NCI-H2081 (cell line): ENCODE results near the gene IMP4.
"Not testable (repeated sequence)": the region's sequence is repeated elsewhere in the genome, so short reads cannot be mapped to it uniquely, and the experiment has no call there.

Experiments
- DNase-seq, 2 experiments: peaks; one replicate each; lab custom pipeline; 2025; lab: John Stamatoyannopoulos, UW

IMP4 gene, protein sequence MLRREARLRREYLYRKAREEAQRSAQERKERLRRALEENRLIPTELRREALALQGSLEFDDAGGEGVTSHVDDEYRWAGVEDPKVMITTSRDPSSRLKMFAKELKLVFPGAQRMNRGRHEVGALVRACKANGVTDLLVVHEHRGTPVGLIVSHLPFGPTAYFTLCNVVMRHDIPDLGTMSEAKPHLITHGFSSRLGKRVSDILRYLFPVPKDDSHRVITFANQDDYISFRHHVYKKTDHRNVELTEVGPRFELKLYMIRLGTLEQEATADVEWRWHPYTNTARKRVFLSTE

GRCh38 chr2:130342533-130343275 is at the start of gene IMP4:
IMP4 (plus strand) TSS chr2:130342897; CDS start chr2:130342933, 36 bp downstream.
- peak; percentile 98 to 99 for DNase-seq

GRCh38 chr2:130300258-130300969 is 42.3 kb upstream of the IMP4 start:
- DNase-seq = no peak

DNA sequence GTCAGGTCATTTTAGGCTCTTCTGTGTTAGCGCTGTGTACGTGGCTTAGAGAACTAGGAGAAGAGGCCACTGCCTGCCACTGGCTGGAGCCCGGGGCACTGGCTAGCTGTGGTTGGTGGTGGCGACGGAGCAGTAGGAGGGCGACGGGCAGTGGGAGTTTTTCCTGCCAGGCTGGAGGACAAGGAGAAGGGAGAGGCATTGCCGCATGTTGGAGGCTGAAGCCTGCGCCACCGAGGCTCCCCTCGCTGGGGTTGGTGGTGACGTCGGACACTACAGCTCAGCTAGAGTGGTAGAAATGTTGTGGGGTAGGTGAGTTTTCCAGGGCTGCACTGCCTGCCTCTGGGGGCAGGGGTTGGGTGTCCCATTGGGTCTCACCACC is 41.7 kb upstream of the IMP4 start:
- no peak for DNase-seq

DNA sequence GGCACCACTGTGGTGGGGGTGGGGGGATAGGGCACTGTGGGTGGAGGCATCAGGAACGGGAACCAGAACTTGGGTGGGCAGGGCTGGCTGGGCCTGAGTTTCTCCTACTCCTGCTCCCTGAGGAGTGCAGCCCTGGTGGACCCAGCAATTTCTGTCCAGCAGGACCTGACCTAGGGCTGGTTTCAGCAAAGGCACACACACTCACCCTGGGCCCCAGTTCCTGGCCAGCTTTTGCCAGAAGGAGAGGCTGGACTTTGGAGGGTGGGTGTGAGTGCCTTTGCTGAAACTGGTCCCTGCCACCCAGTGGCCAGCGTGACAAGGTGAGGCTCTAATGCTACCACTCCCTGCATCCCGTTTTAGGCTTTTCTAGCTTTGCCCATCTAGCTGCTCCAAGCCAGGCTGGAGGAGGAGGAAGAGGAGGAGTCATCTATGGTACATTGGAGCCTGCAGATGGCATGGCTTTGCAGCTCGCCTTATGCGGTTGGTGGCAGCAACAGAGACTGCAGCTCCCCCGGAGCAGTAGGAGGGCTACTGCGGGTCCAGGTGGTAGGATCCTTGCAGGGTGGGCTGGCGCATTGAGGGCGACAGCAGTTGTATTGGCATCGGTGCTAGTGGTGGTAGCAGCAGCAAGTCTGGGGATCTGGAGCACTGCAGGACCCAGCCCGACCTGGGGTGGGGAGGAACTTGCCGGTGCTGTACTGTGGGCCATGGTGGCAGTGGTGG is 40.4 kb upstream of the IMP4 start:
- DNase-seq = no peak

DNA sequence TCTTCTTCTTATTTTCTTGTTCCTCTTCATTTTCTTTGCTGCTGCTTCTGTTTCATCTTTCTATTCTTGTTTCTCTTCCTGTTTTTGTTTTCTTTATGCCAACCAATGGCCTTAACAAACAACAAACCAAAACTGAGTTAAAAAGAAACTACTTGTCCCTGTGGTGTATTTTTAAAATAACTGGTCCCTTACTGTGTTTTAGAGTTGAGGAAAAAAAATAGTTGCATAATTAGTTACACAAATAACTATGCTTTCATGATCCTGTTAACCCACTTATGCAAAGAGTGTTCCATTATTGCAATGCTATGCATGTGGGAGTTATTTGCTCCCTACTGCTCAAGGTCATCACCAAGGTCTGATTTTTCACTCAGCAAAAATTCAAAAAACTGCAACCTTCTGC is 39.5 kb upstream of the IMP4 start:
- no peak for DNase-seq

DNA sequence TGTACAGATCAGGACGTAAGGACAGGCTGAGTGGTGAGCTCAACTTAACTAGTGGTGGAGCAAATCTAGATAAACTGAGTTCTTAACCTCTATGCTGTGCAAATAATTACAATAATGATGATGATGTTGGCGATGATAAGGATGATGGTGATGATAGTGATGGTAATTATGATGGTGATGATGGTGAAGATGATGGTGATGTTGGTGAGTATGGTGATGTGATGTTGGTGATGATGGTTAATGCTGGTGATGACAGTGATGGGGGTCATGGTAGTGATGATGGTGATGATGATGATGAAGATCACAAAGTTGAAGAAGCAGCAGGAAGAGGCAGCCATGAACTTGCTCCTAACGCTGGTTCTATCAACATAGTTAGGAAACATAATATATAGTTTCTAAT is 38.0 kb upstream of the IMP4 start:
- no peak for DNase-seq

GRCh38 chr2:130307850-130308249 is 34.8 kb upstream of the IMP4 start:
- no peak for DNase-seq

DNA sequence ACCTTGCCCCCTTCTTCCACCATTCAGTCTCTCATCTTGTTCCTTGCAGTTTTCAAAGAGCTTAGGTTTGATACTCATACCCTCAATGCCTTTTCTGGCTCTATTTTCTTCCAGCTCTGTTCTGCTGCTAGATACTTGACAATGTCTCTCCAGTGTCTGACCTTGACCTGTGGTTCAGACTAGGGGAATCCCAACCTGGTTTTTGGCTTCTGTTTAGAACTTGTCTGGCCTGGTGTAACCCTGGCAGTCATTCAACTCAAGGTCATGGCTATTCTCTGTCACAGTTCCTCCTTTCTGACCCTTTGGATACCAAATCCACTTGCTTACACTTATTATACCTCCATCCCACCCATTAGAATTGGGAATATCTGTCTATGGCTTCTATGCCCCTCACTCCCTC is 31.8 kb upstream of the IMP4 start:
- DNase-seq = no peak

DNA sequence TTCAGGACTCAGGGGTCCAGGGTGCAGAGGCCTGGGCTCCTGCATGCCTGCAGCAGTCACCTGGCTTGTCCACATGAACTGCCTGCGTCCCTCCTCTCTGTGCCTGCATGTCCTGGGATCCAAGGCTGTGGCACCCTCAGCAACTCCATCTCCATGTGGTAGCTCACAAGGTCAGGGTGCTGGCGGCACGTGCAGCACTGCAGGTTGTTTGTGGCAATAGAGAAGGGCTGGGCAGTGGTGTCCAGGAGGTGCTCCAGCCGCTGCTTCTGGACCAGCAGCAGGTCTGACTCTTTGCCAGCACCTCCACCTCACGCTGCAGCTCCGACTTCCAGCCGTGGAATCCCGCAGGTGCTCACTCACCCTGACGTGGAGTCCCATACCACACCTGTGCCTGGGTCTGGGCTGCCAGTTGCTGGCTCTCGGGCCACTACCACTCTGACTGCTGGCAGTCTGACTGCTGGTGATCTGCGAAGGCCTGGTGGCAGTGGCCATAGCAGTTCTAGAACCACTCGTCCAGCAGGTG is 28.8 kb upstream of the IMP4 start:
- DNase-seq = no peak

- no peak for DNase-seq
These were observed 28.3 kb upstream of the IMP4 start for GRCh38 chr2:130314377-130314776.

DNA sequence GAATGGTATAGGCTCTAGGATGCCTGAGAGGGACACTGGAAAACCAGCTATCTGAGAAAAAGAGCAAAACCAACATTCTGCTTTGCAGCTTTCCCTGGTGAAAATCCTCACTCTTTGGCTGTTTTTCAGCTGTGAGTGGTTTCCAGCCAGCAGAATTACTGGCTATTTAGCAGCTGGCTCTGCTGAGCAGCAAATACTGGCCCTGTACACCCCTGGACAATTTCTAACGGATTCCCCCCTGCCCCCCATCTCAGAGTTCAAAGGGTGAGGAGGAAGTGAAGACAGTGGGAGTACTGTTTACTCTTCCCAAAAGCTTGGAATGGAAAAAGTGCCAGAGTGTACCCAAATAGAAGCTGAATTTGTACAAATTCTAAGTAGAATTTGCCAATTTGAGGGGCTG is 26.1 kb upstream of the IMP4 start:
- DNase-seq = no peak

- DNase-seq = no peak
These were observed 23.8 kb upstream of the IMP4 start for GRCh38 chr2:130318906-130319305.

DNA sequence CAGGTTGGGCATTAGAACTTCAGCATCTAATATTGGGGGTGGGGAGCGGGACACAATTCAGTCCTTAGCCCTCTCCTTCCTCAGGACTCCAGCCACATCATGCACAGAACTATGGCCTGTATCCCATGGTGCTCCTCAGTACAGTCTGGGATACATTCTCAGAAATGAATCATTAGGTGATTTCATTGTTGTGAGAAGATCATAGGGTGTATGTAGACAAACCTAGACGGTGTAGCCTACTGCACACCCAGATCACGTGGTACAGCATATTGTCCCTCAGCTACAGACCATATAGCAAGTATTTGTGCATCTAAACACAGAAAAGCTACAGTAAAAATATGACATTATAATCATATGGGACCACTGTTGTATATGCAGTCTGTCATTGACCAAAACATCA is 23.2 kb upstream of the IMP4 start:
- no peak for DNase-seq

GRCh38 chr2:130327703-130328527 is 14.8 kb upstream of the IMP4 start:
- no peak for DNase-seq

GRCh38 chr2:130328710-130329109 is 14.0 kb upstream of the IMP4 start:
- peak in 1 of 2 experiments; percentile 21 for DNase-seq

- DNase-seq = peak; percentile 63 to 68
These were observed 10.2 kb upstream of the IMP4 start for GRCh38 chr2:130332271-130333073.

GRCh38 chr2:130333253-130333652 is 9.4 kb upstream of the IMP4 start:
- DNase-seq = not testable (repeated sequence)

- DNase-seq = no peak
These were observed 8.7 kb upstream of the IMP4 start for GRCh38 chr2:130334026-130334425.

DNA sequence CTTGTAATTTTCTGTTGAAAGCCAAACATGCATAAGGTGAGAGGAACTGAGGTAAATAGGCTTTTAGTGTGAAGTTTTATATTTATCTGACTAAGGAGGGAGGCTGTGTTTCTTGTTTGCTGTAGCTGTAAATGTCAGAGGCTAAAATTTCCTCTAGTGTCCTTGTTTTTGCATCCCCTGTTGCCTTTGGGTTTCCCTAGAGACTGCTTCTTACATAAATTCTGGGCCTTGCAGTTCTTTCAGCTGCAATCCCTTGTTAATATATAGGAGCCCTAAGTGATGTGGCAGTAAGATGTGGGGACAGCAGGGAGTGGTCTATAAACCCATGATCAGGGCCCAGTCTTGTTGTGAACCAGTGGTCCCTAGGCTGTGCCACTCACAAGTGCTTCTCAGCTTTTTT is 7.5 kb upstream of the IMP4 start:
- no peak for DNase-seq

GRCh38 chr2:130336150-130336876 is 6.4 kb upstream of the IMP4 start:
- DNase-seq = no peak
